Left renal pelvis (tissue), 4 donors: ENCODE results near the gene DDX49. TPM values are rescaled to one million over a fixed set of nuclear protein-coding genes. Genes with fewer than 3 reads are reported as not detected.

ENCODE experiments used
- DNase-seq, 4 donors: peaks; one replicate each; pipeline ENCODE4 v3.0.0-alpha.2; 2013; ENCODE audit warnings: low read depth in 4 of 4, low spot score in 3 of 4
- polyA plus RNA-seq, 4 donors: library from polyadenylated mRNA; unstranded; fragments of 120-200 nt; gene quantifications; one replicate each; pipeline ENCODE4 v1.2.1, GENCODE V29; 2013; ENCODE audit not compliant: insufficient read length in 4 of 4

The DDX49 gene
- polyA plus RNA-seq, 4 donors = 33.4 to 51.5 (median 41.4) TPM

GRCh38 chr19:18967358-18968146 lies 48.0 kb downstream of the DDX49 start:
- peak; percentile 47 to 63 (median 56) for DNase-seq

- DNase-seq = no peak
Measured at GRCh38 chr19:18969931-18970659, 50.6 kb downstream of the DDX49 start.

DNA sequence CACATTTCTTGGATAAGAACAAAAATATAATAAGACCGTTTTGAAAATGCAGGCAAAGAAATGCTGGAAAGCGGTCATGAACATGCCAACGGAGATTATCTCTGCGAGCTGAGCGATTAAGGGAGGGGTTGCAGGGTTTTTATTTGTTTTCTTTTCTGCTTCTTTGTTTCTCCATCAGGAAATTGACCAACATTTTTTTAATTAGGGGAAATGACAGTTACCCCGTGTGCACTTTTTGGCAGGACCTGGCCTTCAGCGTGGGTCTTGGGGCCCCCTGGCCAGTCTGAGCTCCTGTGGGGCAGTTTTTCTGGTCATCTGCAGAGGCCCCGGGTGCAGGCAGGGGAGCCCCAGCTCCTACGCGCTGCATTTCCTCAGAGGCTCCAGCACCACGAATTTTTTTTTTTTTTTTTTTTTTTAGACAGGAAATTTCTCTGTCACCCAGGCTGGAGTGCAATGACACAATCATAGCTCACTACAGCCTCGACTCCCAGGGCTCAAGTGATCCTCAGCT lies 52.8 kb downstream of the DDX49 start:
- no peak for DNase-seq

GRCh38 chr19:18972851-18973250 lies 53.3 kb downstream of the DDX49 start:
- no peak for DNase-seq

DNA sequence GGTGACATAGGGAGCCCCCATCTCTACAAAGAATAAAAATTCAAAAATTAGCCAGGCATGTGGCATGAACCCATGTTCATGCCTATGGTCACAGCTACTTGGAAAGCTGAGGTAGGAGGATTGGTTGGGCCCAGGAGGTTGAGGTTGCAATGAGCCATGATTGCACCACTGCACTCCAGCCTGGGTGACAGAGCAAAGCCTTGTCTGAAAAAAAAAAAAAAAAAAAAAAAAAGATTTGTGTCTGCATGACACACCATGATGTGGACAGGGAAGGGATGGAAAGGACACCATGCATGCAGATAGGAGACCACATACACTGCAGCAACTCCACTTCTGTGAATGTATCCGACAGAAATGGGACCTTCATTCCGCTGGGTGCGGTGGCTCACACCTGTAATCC lies 55.5 kb downstream of the DDX49 start:
- no peak for DNase-seq

- DNase-seq = no peak
Measured at GRCh38 chr19:18975869-18976268, 56.4 kb downstream of the DDX49 start.

Other genes starting within 250 kb of the DDX49 start
- gene CRTC1, start 236.0 kb upstream of the DDX49 start, polyA plus RNA-seq = 10 to 100 TPM; 15.8 to 29.6 (median 17.5) TPM
- under 1 TPM; 0.20 to 0.45 (median 0.29) TPM for gene COMP, start 128.4 kb upstream of the DDX49 start, polyA plus RNA-seq
- gene UPF1, start 87.8 kb upstream of the DDX49 start, polyA plus RNA-seq = 10 to 100 TPM; 33.0 to 62.5 (median 51.6) TPM
- 1 to 10 TPM; 6.3 to 8.3 (median 6.7) TPM for gene CERS1, start 23.6 kb upstream of the DDX49 start, polyA plus RNA-seq
- 100 to 1,000 TPM in 2 of 4 donors, 10 to 100 TPM in 2; 86.5 to 125 (median 98.0) TPM for gene COPE, start 328 bp upstream of the DDX49 start, polyA plus RNA-seq
- gene HOMER3, start 21.5 kb downstream of the DDX49 start, polyA plus RNA-seq = 10 to 100 TPM; 44.3 to 77.7 (median 51.1) TPM
- 100 to 1,000 TPM in 2 of 4 donors, 10 to 100 TPM in 2; 78.4 to 133 (median 90.7) TPM for gene SUGP2, start 113.8 kb downstream of the DDX49 start, polyA plus RNA-seq
- 10 to 100 TPM; 29.8 to 44.4 (median 35.1) TPM for gene ARMC6, start 113.9 kb downstream of the DDX49 start, polyA plus RNA-seq
- 10 to 100 TPM; 13.0 to 26.7 (median 16.8) TPM for gene SLC25A42, start 144.3 kb downstream of the DDX49 start, polyA plus RNA-seq
- 10 to 100 TPM; 17.6 to 44.6 (median 27.1) TPM for gene TMEM161A, start 218.8 kb downstream of the DDX49 start, polyA plus RNA-seq